A549 (cell line): ENCODE data around the gene TSPAN18.

Source experiments
- MAZ ChIP-seq: fragments of 150-350 bp; IDR thresholded peaks from 2 replicates; pipeline ENCODE4 v1.6.1; 2014; ENCODE audit warnings: antibody characterized with exemption, low read depth, low read length, borderline replicate concordance
- TF ChIP-seq, protein P1 (sequence below): fragments of >200 bp; sonication (Bioruptor Twin); formaldehyde crosslinking; IDR thresholded peaks from 3 replicates; pipeline ENCODE4 v1.5.1; 2016

DNA sequence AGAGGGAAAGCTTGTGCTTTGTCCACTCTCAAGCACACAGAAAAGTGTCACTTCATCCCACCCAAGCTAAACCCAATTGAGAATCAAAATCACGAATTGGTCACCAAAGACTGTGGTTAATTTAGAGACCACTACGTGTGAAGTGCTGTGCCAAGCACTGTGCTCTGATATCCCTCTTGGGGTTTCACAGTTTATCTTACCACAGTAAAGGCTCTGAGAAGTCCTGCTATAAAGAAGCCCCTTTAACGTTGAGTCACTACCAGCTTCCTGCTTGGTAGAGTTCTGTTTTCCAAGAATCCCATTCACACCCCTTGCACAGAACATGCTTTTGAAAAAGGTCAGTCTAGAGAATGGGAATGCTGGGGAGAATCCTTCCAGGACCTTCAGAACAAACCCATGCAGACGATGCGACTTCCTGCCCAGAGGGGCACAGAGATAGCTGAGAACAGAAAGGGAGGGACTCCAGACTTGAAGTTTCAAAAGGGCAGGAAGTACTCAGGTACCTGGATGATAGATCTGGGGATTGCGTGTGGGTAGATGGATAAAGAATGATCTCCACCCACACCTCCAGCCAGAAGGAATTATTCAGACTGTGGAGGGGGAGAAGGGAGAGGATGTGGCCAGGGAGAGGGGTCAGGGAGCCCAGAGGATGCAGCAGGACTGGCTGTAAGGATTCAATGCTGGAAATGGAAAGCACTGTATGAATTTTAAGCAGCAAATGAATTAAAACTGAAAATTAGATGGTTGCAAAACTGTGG lies 18.1 kb upstream of the TSPAN18 start:
- TF ChIP-seq, protein P1, sequence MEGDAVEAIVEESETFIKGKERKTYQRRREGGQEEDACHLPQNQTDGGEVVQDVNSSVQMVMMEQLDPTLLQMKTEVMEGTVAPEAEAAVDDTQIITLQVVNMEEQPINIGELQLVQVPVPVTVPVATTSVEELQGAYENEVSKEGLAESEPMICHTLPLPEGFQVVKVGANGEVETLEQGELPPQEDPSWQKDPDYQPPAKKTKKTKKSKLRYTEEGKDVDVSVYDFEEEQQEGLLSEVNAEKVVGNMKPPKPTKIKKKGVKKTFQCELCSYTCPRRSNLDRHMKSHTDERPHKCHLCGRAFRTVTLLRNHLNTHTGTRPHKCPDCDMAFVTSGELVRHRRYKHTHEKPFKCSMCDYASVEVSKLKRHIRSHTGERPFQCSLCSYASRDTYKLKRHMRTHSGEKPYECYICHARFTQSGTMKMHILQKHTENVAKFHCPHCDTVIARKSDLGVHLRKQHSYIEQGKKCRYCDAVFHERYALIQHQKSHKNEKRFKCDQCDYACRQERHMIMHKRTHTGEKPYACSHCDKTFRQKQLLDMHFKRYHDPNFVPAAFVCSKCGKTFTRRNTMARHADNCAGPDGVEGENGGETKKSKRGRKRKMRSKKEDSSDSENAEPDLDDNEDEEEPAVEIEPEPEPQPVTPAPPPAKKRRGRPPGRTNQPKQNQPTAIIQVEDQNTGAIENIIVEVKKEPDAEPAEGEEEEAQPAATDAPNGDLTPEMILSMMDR = no peak
- TF ChIP-seq MAZ = no peak
